ENCODE measurements around the gene CLEC4M.
"Not testable (repeated sequence)": the region's sequence is repeated elsewhere in the genome, so short reads cannot be mapped to it uniquely, and the experiment has no call there.

The CLEC4M gene

GRCh38 chr19:7811989-7812388, 48.9 kb downstream of the CLEC4M start:
- DNase-seq (ENCODE audit: low read depth), result no peak

- DNase-seq (ENCODE audit: low read depth), result no peak
These were observed 52.3 kb downstream of the CLEC4M start for GRCh38 chr19:7815325-7815724.

GRCh38 chr19:7816040-7816439, 53.0 kb downstream of the CLEC4M start:
- not testable (repeated sequence) for DNase-seq (ENCODE audit: low read depth)

GRCh38 chr19:7817801-7818200, 54.8 kb downstream of the CLEC4M start:
- no peak for DNase-seq (ENCODE audit: low read depth)

- DNase-seq (ENCODE audit: low read depth), result no peak
These were observed 55.8 kb downstream of the CLEC4M start for GRCh38 chr19:7818806-7819205.

Data from non-pigmented ciliary epithelial cell (primary cell).